NAMALWA (cell line): Measurements from ENCODE around the gene CASTOR1.

Experiments
- DNase-seq: peaks from one replicate; pipeline ENCODE4 v3.0.0-alpha.2; 2015; ENCODE audit warnings: low spot score

Gene CASTOR1

DNA sequence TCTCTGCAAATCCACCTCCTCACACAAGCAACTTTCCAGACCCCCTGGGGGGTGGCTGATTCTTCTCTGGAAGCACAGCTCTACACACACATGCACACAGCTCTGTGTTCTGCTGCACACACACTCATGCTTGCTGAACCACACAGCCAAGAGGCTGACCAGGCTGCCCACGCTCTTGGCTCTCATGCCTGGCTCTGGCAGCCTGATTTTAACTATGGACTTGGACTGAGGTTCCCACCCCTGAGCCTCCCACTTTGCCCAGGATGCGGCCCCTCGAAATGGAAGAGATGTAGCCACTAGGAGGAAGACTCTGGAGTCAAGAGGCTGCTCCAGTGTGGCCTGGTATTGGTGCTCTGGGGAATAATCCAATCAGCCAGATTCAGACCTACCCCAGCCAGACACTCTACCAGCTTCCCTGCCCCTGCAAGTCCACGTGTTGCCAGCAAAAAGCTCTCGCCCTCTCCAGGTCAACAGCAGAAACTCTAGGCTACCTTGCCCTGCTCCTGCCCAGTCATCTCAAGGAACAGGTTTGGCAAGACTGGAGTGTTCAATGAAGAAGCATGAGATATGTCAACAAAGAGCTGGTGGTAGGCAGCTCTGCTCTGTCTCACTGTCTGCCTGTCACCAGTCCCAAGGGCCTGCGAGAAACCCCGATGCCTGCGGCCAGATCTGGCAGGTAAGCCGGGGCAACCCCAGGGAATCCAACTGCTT is 8.8 kb upstream of the CASTOR1 start:
- DNase-seq: no peak

DNA sequence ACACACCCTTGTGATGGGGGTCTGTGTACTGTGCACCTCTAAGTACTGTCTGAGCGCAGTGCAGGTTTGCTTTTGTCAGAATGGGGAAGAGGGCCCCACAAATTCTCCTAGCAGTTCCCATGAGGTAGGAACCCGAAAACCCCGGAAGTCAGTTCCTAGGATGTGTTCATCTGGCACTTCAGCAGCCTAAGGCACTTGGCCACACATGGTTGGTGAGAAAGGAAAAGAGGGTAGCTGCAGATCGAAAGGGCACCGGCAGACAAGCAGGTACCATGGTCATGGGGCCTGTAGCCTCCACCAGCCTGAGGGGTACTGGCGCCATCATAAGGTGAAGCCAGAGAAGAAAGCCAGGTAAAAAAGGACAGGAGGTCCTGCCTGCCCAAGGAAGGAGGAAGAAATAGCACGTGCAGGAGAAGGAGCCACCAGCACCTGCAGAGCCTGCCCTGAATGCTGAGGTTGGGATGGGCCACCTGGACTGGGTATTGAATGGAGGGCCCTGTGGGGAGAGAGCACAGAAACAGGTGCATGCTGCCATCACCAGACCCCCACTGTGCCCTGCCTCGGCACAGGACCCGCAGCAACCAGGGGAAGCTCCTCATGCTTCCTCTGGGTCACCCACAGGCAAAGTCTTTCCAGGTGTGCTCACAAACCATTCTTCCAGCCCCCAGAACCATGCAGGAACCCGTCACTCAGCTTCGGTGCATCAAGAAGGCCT is 8.1 kb upstream of the CASTOR1 start:
- no peak for DNase-seq

DNA sequence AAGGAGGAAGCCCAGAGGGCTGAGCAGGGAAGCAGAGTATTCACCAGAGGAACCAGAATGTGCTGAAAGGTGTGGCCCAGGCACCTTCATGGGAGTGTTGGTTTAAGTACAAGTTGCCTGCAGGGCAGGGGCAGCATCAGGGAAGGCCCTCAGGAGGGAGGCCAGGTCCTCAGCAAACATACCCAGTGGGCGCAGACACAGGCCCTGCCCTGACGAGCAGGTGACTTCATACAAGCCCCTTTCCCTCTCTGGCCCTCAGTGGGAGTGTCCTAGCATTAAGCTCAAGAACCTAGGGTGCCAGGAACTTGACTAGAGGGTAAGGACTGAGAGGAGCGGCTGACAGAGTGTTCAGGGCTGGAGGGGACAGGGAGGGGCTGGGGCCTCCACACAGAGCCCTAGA is 7.5 kb upstream of the CASTOR1 start:
- DNase-seq: no peak

DNA sequence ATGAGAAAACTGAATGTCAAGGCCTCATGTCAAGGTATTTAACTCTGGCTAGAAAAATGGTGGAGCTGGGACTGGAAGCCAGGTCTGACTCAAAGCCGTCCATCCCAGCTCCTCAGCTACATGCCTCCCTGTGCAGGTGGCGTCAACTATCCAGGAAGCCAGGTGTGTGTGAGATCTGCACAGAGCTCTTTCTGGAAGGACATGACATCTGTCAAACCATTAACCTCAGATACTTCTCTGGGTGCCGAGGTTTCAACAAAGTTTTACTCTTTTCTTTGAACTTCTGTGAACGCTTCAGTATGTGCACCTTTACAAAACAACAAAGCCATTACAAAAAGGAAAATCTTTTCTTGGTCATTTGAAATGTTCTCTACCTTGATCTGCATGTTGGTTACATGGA is 7.0 kb upstream of the CASTOR1 start:
- DNase-seq: no peak

- DNase-seq: no peak
These were observed 6.3 kb upstream of the CASTOR1 start for GRCh38 chr22:30295576-30295975.

DNA sequence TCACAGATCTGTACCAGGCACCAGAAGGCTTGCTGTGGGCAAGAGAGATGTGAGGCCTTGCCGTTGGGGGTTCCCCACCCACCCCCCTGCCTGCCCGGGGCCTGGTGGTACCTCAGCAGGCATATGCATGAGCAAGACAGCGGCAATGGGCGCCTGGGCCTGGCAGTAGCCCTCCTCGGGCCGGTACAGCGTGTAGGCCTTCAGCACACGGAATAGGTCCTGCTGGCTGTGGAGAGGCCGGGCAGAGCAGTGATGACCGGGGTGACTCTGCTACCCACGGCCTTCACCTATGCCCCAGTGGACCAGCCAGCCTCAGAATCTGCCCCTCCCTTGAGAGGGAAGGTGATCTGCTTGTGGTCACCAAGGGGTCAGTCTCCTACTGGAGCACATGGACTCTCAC is 5.5 kb upstream of the CASTOR1 start:
- DNase-seq: no peak

DNA sequence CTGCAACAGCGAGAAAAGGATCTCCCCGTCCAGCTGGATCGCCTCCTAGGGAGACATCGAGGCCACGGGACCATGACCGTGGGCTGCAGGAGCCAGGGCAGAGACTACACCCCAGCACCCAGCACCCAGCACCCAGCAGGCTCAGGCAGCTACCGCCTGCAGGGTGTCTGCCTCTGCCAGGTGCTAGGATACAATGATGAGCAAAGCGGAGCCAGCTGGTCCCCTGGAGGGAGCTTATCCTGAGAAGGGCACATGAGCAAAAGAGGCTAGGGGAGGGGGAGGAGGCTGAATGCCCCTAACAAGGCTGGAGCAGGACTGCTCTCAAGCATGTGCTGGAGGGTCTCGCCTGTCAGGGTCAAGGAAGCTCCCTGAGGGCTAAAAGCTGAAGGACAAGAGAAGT is 4.8 kb upstream of the CASTOR1 start:
- DNase-seq: no peak

GRCh38 chr22:30293026-30293425 is 3.7 kb upstream of the CASTOR1 start:
- DNase-seq: no peak

DNA sequence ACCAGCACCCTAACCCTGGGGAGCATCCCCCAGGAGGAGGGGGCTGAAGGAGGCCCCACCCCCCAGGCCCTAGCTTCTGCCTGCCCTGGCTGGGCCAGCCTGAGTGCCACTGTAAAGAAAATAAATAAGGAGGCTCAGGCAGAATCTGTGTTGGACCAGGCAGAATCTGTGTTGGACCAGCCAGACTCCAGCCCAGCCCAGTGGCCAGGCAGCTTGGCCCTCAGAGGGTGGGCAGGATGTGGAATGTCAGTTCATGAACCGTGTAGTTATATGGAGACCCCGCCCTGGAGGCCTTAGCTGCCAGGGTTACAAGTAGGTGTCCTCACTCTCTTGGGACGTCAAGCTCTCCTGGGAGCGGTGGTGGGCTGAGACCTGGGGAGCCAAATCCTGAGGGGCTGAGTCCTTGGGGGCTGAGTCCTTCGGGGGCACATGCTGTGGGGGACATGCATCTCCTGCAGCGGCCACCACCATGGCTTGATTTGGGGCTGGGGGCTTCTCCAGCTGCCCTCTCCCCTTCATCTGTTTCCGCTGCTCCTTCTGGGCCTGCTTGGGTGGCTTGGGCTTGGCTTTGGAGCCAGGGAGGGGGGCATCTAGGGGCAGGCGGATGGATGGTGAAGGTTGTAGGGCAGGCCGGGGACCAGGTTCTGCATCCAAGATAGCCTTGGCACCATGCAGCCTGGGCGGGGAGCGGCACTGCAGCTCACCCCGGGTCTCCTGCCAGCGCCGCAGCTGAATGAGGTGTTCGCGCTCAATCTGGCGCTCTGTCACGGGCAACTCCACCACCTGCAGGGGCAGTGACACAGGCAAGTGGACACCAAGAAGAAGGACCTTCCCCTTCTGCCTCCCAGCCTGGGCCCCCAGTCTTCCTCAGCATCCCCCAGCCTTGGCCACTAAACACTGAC is 3.0 kb upstream of the CASTOR1 start:
- no peak for DNase-seq

- DNase-seq: no peak
These were observed 2.0 kb upstream of the CASTOR1 start for GRCh38 chr22:30291058-30291892.

DNA sequence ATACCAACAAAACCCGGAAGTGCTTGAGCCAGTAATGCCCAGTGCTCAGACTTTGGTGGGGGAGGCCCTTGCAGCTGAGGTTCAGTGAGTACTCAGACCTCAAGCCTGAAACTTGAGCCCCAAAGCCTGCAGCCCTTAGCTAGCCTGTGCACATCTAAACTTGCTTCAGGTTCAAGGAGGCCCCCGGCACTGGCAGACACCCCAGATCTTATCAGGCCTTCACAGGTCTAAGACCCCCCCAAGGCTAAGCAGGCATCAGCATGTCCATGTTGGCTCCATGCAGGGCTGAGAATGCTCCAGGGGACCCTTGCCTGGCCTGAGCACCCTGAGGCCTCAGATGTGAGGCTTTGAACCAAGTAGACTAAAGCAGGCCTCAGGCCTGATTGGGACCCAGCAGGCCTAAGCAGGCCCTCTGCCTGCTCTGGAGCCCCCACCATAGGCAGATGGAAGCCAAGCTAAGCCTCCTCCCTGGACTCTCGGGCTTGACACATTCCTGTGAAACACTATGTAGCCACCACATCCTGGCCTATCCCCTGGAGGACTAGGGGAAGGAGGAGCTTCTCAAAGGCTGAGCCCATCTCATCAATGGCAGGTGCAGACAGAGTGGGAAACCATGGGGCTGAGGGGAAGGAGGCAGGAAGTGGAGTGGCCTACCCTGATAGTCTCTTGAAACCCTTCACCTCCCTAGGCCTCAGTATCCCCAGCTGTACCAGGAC is 1.2 kb upstream of the CASTOR1 start:
- peak; percentile 44 for DNase-seq

- DNase-seq: no peak
These were observed 642 bp upstream of the CASTOR1 start for GRCh38 chr22:30289980-30290313.

- DNase-seq: no peak
These were observed 725 bp downstream of the CASTOR1 start for GRCh38 chr22:30288419-30289140.

DNA sequence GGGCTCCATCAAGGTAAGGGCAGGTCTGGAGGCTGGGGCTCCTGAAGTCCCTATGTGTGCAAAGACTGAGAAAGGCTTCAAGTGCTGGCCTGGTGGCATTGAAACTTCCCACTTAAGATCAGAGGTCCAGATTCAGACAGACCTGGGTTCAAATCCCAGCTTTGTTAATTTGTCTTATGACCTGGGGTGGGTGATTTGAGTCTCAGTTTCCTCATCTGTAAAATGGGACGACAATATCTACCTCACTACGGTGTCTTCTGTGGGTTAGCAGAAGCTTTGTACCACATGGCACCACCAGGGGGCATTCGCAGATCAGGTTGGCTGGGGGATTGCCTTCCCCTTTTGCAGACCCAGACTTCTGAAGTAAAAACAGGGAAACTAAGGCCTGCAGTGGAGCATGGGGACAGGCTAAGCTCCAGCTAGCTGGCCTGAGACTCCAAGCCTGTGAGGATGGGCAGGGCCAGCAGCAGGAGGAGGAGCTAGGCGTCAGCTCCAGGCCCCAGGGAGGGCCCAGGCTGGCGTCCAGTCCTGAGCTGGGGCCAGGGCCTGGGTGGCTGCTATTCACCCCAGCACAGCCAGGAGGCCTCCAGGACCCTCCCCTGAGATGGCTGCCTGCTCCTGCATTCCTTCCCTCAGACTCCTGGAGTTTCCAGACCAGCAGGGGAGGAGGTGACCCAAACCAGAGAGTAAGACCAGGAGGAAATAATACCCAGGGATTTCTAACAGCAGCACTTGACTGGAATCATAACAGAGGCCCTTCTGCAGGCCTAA is 1.5 kb downstream of the CASTOR1 start:
- peak; percentile 91 for DNase-seq

DNA sequence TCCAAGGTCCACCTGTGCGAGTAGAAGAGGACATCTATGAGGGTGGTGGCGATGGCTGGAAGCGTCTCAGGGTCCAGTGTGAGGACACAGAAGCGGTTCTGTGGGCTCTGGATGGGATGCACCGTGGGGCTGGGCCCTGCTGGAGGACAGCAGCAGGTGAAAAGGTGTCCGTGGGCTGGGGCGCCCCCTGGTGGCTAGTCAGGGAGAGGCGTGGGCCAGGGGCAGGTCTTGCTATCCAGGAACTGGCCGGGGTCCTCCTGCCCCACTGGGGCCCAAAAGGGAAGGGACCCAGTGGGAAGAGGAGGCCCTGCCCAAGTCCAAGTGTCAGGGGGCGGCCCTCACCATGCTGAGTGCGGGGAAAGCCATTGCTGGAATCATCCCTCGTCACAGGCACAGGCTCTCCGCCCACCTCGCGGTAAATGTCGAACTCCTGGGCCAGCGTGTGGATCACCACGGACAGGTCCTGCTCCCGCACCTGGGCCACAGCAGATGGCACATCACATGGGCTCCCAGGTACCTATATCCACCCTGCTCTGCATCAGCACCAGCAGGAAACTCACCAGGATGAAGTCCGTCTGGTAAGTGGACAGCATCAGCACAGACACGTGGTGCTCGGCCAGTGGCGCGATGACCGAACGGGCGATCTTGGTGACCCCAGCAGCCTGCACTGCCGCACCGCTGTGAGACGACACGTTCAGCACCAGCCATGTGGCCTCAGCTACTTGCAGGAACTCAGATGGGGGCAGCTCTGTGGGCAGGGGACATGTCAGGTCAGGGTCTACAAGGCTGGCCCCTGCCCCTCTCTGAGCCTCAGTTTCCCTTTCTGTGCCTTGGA is 2.3 kb downstream of the CASTOR1 start:
- peak; percentile 76 for DNase-seq

- DNase-seq: no peak
These were observed 3.0 kb downstream of the CASTOR1 start for GRCh38 chr22:30286331-30286730.

DNA sequence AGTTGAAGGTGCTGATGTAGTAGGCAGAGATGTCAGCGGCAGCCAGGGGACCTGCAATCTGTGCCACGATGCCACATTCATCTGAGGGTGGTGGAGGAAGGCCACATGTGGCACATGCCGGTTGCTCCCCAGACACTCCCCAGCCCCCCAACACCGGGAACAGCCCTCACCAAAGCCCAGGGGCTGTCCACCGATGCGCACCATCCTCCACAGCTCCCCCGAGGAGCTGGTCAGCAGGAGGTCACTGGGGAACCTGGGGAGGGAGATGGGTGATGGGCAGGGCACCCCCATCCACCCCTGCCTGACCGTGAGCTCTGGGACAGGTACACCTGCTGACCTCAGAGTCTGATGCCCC is 3.5 kb downstream of the CASTOR1 start:
- DNase-seq: no peak

- DNase-seq: no peak
These were observed 4.0 kb downstream of the CASTOR1 start for GRCh38 chr22:30285176-30285845.

- DNase-seq: no peak
These were observed 4.6 kb downstream of the CASTOR1 start for GRCh38 chr22:30284666-30285065.
